Mononuclear cell (primary cell): ENCODE data around the gene KLHL2. TPM values are rescaled to one million over a fixed set of nuclear protein-coding genes. Genes with fewer than 3 reads are reported as not detected.

Experiments used
- H3K27me3 ChIP-seq: 2 replicates; pipeline ENCODE4 v1.6.0; 2011; ENCODE audit warnings: low read length, control low read depth; ENCODE audit not compliant: insufficient read depth
- H3K4me1 ChIP-seq: 2 replicates; pipeline ENCODE4 v1.5.1; 2011; ENCODE audit warnings: mild to moderate bottlenecking, low read length, control low read depth; ENCODE audit not compliant: insufficient read depth
- H3K4me3 ChIP-seq: 2 replicates; pipeline ENCODE4 v1.5.1; 2011; ENCODE audit warnings: mild to moderate bottlenecking, low read length, moderate library complexity
- H3K9me3 ChIP-seq: 2 replicates; pipeline ENCODE4 v1.5.1; 2011; ENCODE audit warnings: low read depth, mild to moderate bottlenecking, control low read depth, low read length
- total RNA-seq: library from RNA; depleted of rRNA; stranded (reverse); fragments of >200 nt; gene quantifications from one replicate; pipeline ENCODE4 v1.2.3, GENCODE V29; 2012

KLHL2 gene
- total RNA-seq, 1 donor = 42.2 TPM

GRCh38 chr4:165367040-165367439 lies 159.7 kb downstream of the KLHL2 start:
- Histone ChIP-seq H3K4me1 (no peaks in the 10 kb centered on the region), H3K27me3 (peaks cover 7% of the 10 kb centered on the region), H3K9me3 (no peaks in the 10 kb centered on the region), H3K4me3 (no peak overlapping the region)

- no peaks in the 10 kb centered on the region for H3K9me3 ChIP-seq
- peaks cover 8% of the 10 kb centered on the region for H3K27me3 ChIP-seq
- H3K4me3 ChIP-seq = no peak overlapping the region
- H3K4me1 ChIP-seq = no peaks in the 10 kb centered on the region
Measured at GRCh38 chr4:165368114-165368513, 160.8 kb downstream of the KLHL2 start.

GRCh38 chr4:165368567-165368966 lies 161.2 kb downstream of the KLHL2 start:
- H3K4me3 ChIP-seq = no peak overlapping the region
- H3K4me1 ChIP-seq = no peaks in the 10 kb centered on the region
- peaks cover 7% of the 10 kb centered on the region for H3K27me3 ChIP-seq
- H3K9me3 ChIP-seq = no peaks in the 10 kb centered on the region

DNA sequence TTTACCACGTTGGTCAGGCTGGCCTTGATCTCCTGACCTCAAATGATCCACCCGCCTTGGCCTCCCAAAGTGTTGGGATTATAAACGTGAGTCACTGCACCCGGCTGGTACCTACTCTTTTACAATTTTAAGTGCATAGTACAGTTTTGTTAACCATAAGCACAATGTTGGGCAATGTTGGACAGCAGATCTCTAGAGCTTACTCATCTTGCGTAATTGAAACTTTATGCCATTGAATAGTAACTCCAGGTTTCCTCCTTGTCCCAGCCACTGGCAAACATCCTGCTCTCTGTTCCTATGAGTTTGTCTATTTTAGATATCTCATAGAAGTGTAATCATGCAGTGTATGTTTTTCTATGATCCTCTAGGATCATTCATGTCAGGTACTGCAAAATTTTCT lies 162.2 kb downstream of the KLHL2 start:
- peaks cover 10% of the 10 kb centered on the region for H3K27me3 ChIP-seq
- no peaks in the 10 kb centered on the region for H3K9me3 ChIP-seq
- no peak overlapping the region for H3K4me3 ChIP-seq
- H3K4me1 ChIP-seq = no peaks in the 10 kb centered on the region

- no peaks in the 10 kb centered on the region for H3K9me3 ChIP-seq
Measured at GRCh38 chr4:165370530-165370929, 163.2 kb downstream of the KLHL2 start.

More at GRCh38 chr4:165370530-165370929, 163.2 kb downstream of the KLHL2 start:
- H3K4me1 ChIP-seq = no peaks in the 10 kb centered on the region
- peaks cover 20% of the 10 kb centered on the region for H3K27me3 ChIP-seq
- H3K4me3 ChIP-seq = no peak overlapping the region

Other genes with a start within 250 kb of the KLHL2 start
- gene TRIM61, start 229.9 kb upstream of the KLHL2 start, total RNA-seq = 0.52 TPM
- not detected for gene TRIM60, start 175.6 kb upstream of the KLHL2 start, total RNA-seq
- gene TRIM75, start 153.7 kb upstream of the KLHL2 start, total RNA-seq = not detected
- 9.7 TPM for gene TMEM192, start 94.7 kb upstream of the KLHL2 start, total RNA-seq
- gene MSMO1, start 120.1 kb downstream of the KLHL2 start, total RNA-seq = 23.5 TPM
- 0.10 TPM for gene CPE, start 171.4 kb downstream of the KLHL2 start, total RNA-seq